NCI-H2081 (cell line): ENCODE data around the gene DHRS2.
"Not testable (repeated sequence)": the region's sequence is repeated elsewhere in the genome, so short reads cannot be mapped to it uniquely, and the experiment has no call there.

Experiments
- DNase-seq, 2 experiments: peaks; one replicate each; lab custom pipeline; 2025; lab: John Stamatoyannopoulos, UW

The DHRS2 gene

DNA sequence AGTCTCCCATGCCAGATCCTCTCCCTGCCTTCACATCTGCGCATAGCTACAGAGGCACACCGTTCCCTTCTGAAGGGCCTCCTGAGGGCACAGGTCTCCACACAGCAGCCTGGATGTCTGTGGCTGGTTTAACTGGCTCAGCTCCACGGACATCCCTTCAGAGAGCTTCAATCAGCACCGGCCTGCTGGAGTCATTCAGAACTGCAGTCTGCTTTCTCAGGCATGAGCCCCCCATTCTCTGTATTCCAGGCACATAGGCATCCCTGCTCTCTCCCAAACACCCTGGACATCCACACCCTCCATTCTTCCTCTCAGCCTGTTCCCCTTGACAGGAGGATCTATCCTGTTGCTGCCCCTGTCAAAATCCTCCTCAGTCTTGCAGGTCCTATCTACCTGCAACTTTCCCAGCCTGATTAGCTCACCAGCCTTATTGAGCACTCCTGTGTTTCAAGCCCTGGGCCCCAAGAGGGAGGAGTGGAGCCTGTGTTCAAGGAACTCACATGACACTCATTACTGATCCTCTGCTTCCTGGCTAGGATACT, 2.9 kb upstream of the DHRS2 start:
- DNase-seq = no peak

DNA sequence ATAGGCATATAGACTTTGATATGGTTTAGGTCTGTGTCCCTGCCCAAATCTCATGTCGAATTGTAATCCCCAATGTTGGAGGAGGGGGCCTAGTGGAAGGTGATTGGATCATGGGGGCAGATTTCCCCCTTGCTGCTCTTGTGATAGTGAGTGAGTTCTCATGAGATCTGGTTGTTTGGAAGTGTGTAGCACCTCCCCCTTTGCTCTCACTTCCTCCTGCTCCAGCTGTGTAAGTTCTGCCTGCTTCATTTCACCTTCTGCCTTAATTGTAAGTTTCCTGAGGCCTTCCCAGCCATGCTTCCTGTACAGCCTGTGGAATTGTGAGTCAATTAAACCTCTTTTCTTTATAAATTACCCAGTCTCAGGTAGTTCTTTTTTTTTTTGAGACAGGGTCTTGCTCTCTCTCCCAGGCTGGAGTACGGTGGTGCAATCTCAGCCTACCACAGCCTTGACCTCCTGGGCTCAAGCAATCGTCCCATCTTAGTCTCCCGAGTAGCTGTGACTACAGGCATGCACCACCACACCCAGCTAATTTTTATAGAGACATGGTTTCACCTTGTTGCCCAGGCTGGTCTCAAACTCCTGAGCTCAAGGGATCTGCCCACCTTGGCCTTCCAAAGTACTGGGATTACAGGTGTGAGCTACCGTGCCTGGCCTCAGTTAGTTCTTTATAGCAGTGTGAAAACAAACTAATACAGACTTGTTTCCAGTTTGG, 1.3 kb upstream of the DHRS2 start:
- not testable (repeated sequence) for DNase-seq

DNA sequence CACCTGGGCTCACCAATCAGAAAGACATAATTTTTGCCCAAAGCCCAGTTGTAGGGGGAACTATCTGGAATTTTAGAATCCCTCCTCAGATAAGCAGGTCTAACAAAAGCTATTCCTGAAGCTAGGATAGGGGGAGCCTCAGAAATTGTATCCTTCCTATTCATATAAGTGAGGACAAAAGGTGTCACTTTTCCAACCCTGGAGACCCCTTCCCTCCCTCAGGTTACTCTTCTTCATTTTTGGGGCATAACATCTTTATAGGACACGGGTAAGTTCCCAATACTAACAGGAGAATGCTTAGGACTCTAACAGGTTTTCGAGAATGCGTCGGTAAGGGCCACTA, 1.1 kb downstream of the DHRS2 start:
- not testable (repeated sequence) for DNase-seq

DNA sequence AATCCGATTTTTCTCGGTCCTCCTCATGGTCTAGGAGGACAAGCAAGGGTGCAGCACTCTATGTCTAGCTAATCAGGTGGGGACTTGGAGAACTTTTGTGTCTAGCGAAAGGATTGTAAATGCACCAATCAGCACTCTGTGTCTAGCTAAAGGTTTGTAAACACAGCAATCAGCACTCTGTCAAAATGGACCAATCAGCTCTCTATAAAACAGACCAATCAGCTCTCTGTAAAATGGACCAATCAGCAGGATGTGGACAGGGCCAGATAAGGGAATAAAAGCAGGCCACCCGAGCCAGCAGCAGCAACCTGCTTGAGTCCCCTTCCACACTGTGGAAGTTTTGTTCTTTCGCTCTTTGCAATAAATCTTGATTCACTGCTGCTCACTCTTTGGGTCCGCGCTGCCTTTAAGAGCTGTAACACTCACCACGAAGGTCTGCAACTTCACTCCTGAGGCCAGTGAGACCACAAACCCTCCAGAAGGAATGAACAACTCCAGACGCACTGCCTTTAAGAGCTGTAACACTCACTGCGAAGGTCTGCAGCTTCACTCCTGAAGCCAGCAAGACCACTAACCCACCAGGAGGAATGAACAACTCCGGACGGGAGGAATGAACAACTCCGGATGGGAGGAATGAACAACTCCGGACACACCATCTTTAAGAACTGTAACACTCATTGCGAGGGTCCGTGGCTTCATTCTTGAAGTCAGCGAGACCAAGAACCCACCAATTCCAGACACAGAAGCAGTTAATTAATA, 1.7 kb downstream of the DHRS2 start:
- not testable (repeated sequence) for DNase-seq

DNA sequence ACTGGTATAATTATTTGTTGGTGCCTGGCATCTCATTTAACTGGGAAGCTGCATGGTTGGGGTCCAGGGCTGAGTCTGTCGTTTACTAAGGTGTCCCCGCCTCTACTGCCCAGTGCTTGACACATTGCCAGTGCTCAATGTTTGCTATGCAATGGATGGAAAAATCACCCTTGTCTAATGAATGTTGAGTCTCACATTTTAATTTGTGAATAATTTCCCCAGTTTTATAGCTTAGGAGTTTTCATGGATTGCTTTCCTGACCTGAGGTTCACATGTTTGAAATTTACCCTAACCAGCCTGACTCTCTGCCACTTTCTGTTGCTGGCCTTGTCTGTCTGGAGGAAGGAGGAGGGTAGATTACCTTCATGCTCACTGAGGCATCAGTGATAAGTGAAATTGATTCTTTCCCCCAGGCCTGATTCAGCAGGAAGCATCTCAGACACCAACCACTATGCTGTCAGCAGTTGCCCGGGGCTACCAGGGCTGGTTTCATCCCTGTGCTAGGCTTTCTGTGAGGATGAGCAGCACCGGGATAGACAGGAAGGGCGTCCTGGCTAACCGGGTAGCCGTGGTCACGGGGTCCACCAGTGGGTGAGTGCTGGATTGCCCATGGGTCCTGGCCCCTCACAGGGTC, 2.4 kb downstream of the DHRS2 start:
- DNase-seq = no peak

DNA sequence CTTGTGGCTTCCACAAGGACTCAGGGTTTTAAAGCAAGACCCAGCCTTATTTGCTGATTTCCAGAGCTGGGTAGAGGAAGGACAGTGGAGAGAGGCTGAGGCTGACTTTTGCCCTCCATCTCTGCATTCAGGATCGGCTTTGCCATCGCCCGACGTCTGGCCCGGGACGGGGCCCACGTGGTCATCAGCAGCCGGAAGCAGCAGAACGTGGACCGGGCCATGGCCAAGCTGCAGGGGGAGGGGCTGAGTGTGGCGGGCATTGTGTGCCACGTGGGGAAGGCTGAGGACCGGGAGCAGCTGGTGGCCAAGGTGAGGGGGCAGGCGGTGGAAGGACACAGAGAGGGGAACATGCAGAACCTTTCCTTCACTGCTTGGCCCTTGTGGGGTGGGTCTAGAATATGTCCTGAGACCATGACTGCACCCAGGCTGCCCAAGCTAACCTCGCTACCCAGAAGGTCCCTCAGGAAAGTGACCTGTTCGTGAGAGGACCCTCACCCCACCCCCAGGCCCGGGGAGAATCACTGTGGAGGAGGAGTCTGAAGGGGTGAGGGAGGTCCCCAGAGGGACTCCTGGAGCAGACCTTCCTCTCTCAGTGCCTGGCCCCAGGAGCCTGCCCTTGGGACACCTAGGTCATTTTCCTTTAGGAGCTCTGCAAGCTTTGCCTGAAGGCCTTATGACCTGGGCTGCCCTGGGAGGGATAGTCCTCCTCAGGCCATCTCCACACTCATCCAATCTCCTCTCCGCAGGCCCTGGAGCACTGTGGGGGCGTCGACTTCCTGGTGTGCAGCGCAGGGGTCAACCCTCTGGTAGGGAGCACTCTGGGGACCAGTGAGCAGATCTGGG, 3.1 kb downstream of the DHRS2 start:
- no peak for DNase-seq

DNA sequence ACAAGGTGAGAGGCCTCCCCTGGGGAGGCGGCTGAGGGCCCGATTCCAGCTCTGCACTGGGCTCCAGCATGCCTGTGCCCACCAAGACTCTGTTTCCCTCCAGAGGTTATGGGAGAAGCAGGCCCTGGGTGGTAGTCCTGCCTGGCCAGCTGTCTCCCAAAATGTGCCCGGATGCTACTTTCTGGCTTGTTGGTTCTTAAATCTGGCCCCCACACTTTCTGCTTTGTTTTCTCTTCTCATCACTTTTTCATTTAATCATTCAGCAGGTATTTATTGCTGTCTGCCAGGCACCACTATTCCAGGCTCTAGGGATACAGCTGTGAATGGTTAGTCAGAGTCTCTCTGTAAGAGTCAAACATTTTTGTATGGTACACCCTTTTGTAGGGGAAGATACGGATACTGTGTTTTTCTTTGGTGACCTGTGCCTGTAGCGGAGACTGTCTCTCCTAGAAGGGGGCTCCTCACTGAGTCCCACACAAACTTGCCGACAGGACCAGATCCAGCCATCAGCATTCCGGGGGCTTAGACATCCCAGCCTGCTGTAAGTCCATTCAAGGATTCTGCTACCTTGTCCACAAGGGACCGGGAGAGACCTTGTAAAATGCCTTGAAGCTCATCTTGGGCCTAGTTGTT, 3.8 kb downstream of the DHRS2 start:
- no peak for DNase-seq

DNA sequence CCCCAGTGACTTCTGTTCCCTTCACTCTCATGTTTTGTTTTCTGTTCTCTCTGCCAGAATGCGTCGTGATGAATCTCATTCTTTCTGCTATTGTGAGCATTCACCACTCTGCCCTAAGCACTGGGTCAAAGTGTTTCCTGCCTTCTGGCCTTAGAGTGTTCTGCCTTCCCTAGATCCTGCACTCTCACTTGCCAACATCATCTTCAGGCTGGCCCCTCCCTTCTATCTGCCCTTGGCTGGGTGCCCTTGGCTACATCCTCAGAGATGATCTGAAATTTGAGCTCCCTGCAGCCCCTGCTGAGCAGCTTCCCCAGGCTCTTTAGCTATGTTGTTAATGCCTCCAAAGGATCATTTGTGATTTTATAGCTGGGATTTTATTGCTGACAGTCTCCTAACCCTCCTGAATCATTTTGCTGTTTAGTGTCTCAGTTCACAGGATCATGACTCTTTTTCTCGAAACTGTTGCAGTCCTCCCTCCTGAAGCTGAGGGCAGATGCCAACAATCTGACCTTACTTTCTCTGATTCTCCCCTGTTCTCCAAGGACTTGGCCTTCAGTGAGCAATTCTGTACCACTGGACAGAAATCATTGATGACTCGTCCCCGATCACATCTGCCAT, 4.5 kb downstream of the DHRS2 start:
- peak in 1 of 2 experiments; percentile 10 for DNase-seq

DNA sequence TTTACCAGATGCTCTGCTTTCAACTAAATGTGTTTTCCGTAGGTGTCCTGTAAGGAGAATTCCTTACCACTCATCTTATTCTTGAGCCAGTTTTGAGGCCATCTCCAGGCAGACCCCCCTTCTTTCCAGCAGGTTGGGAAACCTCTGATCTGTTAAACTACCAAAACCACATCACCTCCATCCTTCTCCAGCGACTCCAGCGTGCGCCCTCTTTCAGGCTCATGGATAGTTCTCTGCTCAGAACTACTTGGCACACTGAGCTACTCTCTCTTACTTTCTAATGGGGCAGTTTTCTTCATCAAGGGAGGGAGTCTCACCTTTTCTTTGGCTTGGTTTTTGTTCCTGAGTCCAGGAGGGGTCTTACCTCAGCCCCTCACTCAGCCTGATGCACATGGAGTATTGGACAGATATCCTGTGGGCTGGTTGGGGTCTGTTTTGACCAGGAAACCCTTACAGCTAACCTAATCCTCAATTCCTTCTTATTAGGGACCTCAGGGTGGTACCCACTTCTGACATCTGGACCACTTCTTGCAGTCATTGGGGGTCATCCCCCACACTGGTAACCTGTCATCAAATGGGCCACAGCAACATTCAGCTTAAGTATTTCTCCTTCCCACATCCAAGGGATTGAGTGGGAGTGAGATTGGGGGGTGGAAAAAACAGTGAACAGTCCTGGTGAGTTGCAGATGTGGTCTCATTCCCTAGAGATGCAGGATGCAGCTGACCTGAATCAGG, 5.2 kb downstream of the DHRS2 start:
- DNase-seq = no peak

DNA sequence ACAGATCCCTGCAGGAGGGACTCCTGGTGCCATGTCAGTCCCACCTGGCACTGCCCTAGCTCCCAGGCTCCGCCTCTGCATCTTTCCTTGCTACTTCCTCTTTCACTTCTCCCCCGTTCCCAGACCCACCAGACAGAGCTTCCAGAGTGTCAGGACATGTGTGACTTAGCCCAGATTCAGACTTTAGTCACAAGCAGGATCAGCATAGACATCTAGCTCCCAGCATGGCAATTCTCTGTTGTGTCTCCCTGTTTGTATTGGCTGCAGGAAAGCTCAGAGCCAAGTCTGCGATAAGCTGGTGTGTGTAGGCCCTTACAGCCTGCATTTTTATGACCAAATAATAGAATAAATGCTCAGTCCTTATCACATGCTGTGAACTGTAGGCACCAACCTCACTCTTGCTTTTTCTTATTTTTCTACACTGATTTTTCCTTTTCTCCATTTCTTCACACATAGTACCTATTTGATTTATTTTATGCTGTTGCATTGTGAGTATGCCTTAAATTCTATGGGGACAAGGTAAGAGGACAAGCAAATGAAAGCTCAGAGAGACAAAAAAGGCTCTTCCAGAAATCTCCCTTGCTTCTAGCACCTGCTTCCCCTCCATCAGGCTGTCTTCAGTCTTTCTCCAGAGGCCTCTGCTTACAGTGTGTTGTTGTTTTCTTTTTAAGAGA, 5.9 kb downstream of the DHRS2 start:
- no peak for DNase-seq

DNA sequence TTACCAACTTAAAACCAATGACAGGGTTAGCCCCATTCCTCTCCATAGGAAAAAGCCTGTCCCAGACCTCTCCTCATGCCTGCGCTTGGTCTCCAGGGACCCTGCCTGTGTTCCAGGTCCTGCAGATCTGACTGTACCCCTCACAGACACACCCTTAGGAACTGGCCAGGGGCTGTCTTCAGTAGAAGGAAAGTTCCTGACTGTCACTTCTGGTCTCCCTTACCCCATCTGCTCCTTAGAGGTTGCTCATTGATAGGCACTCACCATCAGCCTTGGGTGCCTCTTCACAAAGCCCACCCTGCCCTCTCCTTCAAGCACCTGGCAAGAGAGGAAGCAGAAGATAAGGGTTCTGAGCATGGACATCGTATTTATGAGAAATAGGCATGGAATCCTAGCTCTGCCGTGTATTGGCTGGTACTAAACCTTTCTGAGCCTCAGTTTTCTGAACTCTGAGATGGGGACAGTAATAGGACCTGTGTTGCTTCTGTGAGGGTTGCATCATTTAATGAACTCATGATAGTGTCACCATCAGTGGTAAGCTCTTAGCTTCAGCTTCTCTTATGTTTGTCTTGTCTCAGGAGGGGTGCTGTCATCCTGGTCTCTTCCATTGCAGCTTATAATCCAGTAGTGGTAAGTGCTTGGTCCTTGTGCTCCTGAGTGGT, 7.5 kb downstream of the DHRS2 start:
- DNase-seq = no peak

DNA sequence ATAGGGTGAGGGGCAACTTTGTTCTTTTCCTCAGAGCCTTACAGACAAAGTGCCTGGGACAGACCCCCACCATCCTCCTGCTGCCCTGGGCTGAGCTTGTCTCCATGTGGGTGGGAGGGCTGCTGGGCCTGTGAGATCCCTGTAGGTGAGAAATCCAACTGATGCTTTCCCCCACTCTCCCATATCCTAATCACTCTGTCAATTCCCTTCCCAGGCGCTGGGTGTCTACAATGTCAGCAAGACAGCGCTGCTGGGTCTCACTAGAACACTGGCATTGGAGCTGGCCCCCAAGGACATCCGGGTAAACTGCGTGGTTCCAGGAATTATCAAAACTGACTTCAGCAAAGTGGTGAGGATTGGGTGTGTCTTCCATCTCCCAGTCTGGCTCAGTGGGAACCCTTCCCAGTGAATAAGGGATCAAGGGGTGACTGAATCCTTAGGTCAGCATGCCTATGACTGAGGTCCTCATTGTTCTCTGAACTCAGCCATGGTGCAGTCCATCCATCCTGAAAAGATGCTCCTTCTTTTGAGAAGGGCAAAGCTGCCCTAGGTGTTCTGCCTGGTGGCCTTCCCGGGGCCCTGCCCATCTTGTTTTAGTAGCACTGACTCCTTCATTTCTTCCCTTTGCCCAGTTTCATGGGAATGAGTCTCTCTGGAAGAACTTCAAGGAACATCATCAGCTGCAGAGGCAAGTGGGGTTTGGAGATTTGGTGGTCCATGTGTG, 8.2 kb downstream of the DHRS2 start:
- no peak for DNase-seq

DNA sequence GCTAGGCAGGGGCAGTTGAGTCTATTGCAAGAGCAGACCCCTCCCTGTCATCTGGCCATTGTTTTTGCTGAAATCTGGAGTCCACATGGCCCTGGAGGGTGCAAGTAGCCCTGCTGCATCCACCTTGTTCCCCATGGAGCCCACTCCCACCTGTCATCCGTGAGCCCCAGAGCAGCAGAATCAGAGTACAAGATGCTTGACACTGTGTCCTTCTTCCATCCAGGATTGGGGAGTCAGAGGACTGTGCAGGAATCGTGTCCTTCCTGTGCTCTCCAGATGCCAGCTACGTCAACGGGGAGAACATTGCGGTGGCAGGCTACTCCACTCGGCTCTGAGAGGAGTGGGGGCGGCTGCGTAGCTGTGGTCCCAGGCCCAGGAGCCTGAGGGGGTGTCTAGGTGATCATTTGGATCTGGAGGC, 8.8 kb downstream of the DHRS2 start:
- no peak for DNase-seq

DNA sequence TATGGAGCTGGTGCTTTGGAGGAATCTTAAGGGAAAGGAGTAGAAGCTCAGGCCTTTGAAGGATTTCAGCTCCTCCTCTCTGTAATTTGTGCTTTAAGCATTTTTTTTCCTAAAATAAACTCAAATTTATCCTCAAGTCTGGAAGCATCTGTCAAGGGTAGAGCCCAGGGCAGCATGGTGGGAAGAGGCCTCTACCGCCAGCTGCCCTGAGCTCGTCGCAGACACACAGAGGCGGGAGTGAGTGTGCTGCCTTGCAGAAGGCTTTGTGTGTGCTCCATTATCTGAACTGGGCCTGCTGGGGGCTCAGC, 9.3 kb downstream of the DHRS2 start:
- DNase-seq = no peak

DNA sequence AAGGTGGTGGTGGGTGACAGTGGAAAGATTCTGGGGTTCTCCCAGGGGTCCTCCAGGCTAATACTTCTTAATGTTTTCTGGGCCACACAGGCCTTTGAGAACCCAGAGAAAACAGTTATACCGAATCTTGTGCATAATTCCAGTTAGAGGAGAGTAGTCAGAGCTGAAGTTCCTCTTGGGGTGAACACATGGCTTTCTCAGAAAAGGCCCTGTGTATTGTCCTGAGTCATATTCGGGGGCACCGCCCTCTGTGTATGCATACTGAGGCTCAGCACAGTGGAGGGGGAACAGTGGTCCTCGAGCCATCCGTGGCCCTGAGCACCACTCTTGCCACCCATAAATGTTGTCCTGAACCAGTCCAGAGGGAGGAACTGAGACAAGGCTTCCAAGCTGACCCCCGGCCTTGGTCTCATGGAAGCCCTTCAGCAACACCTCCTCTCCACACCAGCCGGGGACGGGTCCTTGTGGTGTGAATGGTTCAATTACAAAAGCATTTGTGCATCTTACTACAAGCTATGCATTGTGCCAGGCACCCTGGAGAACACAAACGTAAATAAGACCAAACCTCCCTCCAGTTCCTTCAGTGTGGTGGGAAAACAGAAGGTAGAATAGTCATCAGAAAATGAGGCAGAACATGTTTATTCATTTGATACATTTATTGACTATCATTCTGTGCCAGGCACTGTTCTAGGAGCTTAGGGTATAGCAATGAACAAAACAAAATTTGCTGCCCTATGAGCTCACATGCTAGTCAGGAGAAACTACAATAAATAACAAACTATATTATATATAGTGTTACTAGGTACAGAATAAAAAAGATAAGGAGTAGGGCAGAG, 9.9 kb downstream of the DHRS2 start:
- no peak for DNase-seq

DNA sequence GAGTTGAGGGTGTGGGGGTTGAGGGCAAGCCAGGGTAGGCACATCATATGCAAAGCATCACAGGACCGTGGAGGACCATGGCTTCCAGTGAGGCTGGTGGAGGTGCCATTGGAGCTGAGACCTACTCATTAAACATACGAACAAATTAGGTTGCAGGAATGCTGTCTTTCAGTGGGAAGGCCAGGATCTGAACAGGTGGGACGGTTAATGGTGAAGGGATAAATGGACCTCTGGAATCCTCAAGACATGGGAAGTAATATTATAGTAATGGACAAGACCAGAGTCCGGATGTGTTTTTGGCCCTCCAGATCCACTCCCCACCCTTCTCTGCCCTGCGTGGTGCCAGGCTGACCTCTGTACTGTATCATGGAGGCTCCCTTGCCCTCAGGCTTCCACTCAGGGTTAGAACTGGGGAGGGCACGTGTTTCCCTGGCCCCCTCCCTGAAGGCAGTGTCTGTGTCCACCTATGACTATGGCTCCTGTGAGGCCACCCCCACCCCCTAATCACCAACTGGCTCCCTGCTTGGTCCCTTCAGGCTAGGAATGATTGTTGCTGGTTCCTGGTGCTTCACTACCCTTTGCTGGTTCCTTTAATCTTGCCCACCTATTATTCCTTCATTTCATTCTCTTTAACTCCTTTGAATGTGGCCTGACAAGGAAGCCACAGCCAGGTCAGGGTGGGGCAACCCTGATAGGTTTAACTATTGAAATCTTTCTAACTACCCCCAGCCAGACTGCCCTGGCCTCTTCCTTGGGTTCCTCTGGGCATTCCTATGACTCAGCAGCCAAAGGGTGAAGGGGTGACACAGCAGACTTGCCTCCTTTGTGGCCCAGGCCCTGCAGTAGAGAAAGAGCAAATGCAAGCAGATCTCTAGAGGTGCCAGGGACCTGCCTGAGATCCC, 10.7 kb downstream of the DHRS2 start:
- DNase-seq = no peak

DNA sequence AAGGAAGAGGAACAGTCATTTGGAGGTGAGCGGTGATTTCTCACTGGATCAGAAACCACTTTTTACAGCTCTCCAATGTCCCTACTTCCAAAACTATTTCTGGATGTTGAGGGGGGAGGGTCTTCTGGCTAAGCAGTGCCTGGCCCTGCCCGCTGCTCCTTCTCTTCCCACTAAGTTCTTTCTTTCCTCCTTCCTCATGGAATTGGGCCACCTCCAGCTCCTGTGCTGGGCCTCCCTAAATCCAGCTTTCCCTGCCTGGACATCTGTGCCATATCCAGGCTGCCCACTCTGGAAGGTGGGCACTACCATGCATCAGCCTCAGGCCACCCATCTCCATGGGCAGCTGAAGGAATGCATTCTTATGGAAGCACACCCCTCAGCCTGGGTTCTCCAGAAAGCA, 11.5 kb downstream of the DHRS2 start:
- no peak for DNase-seq
